ENCODE data around the gene SERPINA5.

DNA sequence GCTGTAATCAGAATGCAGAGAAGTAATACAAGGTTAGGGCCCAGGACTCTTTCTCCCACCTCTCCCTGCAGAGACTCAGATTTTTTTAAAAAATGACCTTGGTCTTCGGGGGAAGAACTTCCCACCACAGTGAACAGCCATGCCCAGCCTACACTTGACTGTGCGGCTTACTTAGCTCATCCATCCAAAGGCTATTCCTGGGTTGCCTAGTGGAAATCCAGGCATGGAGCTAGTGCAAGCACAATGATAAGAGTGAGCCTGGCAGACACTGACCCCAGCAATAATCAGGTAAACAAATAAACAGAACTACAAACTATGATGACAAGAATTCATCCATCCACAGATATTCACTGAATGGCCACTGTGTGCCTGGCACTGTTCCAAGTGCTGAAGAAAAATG, 14.7 kb downstream of the SERPINA5 start:
- TF ChIP-seq, protein P1, sequence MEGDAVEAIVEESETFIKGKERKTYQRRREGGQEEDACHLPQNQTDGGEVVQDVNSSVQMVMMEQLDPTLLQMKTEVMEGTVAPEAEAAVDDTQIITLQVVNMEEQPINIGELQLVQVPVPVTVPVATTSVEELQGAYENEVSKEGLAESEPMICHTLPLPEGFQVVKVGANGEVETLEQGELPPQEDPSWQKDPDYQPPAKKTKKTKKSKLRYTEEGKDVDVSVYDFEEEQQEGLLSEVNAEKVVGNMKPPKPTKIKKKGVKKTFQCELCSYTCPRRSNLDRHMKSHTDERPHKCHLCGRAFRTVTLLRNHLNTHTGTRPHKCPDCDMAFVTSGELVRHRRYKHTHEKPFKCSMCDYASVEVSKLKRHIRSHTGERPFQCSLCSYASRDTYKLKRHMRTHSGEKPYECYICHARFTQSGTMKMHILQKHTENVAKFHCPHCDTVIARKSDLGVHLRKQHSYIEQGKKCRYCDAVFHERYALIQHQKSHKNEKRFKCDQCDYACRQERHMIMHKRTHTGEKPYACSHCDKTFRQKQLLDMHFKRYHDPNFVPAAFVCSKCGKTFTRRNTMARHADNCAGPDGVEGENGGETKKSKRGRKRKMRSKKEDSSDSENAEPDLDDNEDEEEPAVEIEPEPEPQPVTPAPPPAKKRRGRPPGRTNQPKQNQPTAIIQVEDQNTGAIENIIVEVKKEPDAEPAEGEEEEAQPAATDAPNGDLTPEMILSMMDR (IDR thresholded peaks at IDR 0.05) = no peak
- no peak for TF ChIP-seq EZH2 (IDR thresholded peaks at IDR 0.05; ENCODE audit: borderline replicate concordance, insufficient read depth, low read depth, low read length, poor library complexity, severe bottlenecking)
